HepG2 (cell line): ENCODE results near the gene SYT17. TPM values are rescaled to one million over a fixed set of nuclear protein-coding genes. Genes with fewer than 3 reads are reported as not detected.

ENCODE experiments used
- DMTF1 ChIP-seq: sonication (generic); formaldehyde crosslinking; IDR thresholded peaks from 2 replicates; pipeline ENCODE4 v1.4.0; 2020; ENCODE audit warnings: mild to moderate bottlenecking, missing genetic modification reagents
- GABPB1 ChIP-seq: IDR thresholded peaks from 2 replicates; pipeline ENCODE4 v1.6.1; 2016; ENCODE audit warnings: mild to moderate bottlenecking, missing genetic modification reagents, moderate library complexity, missing compliant biosample characterization
- HBP1 ChIP-seq: IDR thresholded peaks from 2 replicates; pipeline ENCODE4 v1.6.1; 2016; ENCODE audit warnings: low read depth, control low read depth
- HNRNPUL1 ChIP-seq: fragments of 200-400 bp; formaldehyde crosslinking; IDR thresholded peaks from 2 replicates; pipeline ENCODE4 v1.6.1; 2017; ENCODE audit warnings: low read depth, mild to moderate bottlenecking, low read length, moderate library complexity
- SMAD9 ChIP-seq: sonication (generic); formaldehyde crosslinking; IDR thresholded peaks from 2 replicates; pipeline ENCODE4 v1.5.1; 2020; ENCODE audit warnings: mild to moderate bottlenecking, missing genetic modification reagents
- STAT6 ChIP-seq: sonication (generic); formaldehyde crosslinking; IDR thresholded peaks from 2 replicates; pipeline ENCODE4 v1.4.0; 2020; ENCODE audit warnings: missing genetic modification reagents, mild to moderate bottlenecking, borderline replicate concordance
- ZNF12 ChIP-seq: sonication (generic); formaldehyde crosslinking; IDR thresholded peaks from 2 replicates; pipeline ENCODE4 v1.5.0; 2020; ENCODE audit warnings: missing genetic modification reagents
- ZNF367 ChIP-seq: sonication (generic); formaldehyde crosslinking; IDR thresholded peaks from 2 replicates; pipeline ENCODE4 v1.4.0; 2020; ENCODE audit warnings: missing genetic modification reagents, borderline replicate concordance
- ZNF567 ChIP-seq: sonication (generic); formaldehyde crosslinking; IDR thresholded peaks from 2 replicates; pipeline ENCODE4 v1.8.1; 2023; ENCODE audit warnings: mild to moderate bottlenecking, missing genetic modification reagents, borderline replicate concordance
- ZNF609 ChIP-seq: sonication (generic); formaldehyde crosslinking; IDR thresholded peaks from 2 replicates; pipeline ENCODE4 v1.4.0; 2020; ENCODE audit warnings: mild to moderate bottlenecking, missing genetic modification reagents, borderline replicate concordance
- polyA plus RNA-seq, 8 experiments: library from polyadenylated mRNA; depleted of rRNA in 3 of 8; stranded (reverse) in 7 of 8; unstranded in 1 of 8; fragments of >200 nt; fragmentation: Illumina TruSeq in 4 of 8; extraction: Trizol in 4 of 8; gene quantifications; 2 replicates each; pipeline versions ENCODE4 v1.2.1 to v1.2.3, GENCODE V29; 2011 to 2016; ENCODE audit warnings: low read depth in 4 of 8, missing spikeins in 1 of 8, mixed read lengths in 1 of 8; ENCODE audit not compliant: insufficient read depth in 1 of 8
- total RNA-seq, 5 experiments: library from RNA; depleted of rRNA; stranded (reverse); fragments of >200 nt; fragmentation: Illumina TruSeq; extraction: Trizol; gene quantifications; 2 replicates each; pipeline ENCODE4 v1.2.3, GENCODE V29; 2016; ENCODE audit warnings: low read depth in 1 of 5
- TF ChIP-seq, protein P1 (sequence below): sonication (generic); formaldehyde crosslinking; IDR thresholded peaks from 2 replicates; pipeline ENCODE4 v1.4.0; 2020; ENCODE audit warnings: mild to moderate bottlenecking, low read depth, missing genetic modification reagents
- TF ChIP-seq, protein P2 (sequence below): sonication (generic); formaldehyde crosslinking; IDR thresholded peaks from 2 replicates; pipeline ENCODE4 v1.4.0; 2020; ENCODE audit warnings: low read depth, mild to moderate bottlenecking, missing genetic modification reagents

Gene SYT17
- total and polyA plus RNA-seq, 2 of the 13 experiments (the other 11 are each of a cell fraction or from before 2014, with no cell fraction given) = 0.44 TPM; not detected in 1

- TF ChIP-seq DMTF1 (CRISPR knock-in tag) (no peak), ZNF609 (CRISPR knock-in tag) (peak; percentile 64; the same call in 1 of the 2 replicates), ZNF12 (CRISPR knock-in tag) (no peak), HNRNPUL1 (no peak), ZNF367 (CRISPR knock-in tag) (no peak), GABPB1 (CRISPR knock-in tag) (no peak), STAT6 (CRISPR knock-in tag) (no peak), SMAD9 (CRISPR knock-in tag) (no peak), HBP1 (CRISPR knock-in tag) (peak; percentile 84; the same call in 1 of the 2 replicates), ZNF567 (no peak)
- TF ChIP-seq, protein P1, sequence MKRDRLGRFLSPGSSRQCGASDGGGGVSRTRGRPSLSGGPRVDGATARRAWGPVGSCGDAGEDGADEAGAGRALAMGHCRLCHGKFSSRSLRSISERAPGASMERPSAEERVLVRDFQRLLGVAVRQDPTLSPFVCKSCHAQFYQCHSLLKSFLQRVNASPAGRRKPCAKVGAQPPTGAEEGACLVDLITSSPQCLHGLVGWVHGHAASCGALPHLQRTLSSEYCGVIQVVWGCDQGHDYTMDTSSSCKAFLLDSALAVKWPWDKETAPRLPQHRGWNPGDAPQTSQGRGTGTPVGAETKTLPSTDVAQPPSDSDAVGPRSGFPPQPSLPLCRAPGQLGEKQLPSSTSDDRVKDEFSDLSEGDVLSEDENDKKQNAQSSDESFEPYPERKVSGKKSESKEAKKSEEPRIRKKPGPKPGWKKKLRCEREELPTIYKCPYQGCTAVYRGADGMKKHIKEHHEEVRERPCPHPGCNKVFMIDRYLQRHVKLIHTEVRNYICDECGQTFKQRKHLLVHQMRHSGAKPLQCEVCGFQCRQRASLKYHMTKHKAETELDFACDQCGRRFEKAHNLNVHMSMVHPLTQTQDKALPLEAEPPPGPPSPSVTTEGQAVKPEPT (CRISPR knock-in tag) = no peak
- TF ChIP-seq, protein P2, sequence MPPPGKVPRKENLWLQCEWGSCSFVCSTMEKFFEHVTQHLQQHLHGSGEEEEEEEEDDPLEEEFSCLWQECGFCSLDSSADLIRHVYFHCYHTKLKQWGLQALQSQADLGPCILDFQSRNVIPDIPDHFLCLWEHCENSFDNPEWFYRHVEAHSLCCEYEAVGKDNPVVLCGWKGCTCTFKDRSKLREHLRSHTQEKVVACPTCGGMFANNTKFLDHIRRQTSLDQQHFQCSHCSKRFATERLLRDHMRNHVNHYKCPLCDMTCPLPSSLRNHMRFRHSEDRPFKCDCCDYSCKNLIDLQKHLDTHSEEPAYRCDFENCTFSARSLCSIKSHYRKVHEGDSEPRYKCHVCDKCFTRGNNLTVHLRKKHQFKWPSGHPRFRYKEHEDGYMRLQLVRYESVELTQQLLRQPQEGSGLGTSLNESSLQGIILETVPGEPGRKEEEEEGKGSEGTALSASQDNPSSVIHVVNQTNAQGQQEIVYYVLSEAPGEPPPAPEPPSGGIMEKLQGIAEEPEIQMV (CRISPR knock-in tag) = no peak
Observed at GRCh38 chr16:19123535-19124178, 44.4 kb upstream of the SYT17 start (continued).
